Measurements from ENCODE around the gene MICAL3.
"Not testable (repeated sequence)": the region's sequence is repeated elsewhere in the genome, so short reads cannot be mapped to it uniquely, and the experiment has no call there.

Gene MICAL3

DNA sequence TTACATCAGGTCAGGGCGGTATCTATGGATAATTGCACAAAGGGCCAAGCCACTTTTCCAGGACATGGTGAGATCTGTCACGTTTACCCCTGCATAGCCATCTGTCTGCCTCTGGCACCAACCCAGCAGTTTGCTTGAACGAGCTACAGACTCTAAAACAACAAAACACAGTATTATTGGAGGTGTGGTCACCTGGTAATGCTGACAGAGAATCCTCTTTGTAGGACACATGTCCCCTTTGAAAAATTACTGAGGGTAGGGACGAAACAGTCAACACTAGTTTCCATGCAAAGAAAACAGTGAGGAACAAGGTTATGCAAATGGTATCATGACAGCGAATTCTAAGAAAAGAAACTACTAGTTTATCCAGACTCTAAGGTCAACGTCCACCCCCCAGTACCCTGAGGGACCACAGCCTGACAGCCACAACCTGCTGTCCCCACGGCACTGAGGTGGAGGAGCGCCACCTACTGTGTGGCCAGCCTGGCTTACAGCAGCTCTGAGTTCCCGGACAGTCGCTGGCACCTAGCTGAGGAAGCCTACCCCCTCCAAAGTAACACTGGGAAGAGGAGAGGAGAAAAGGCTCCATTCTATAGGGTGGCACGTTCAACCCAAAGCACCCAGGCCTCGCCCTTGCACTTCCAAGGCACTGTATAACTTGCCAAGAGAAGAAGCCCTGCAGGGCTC lies 132.7 kb downstream of the MICAL3 start:
- DNase-seq (ENCODE audit: low read depth in 4 of 4, low spot score in 1 of 4): no peak

DNA sequence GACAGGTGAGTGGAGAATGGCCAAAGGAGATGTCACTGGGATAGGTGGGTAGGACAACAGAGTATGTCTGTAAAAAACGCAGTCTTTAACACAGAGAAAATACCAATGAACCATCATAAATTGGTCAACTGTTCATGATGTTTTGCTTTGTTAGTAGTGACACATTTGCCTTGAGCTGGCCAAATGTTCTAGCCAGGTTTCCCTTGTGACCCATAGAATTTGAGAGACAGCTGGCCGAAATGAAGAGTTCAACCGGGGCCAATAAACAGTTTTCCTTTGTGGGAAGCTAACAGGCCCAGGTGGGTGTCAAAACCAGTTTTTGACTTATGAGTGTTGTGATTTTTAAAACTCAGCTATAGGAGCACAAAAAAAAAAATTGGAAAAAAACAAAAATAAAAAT lies 133.5 kb downstream of the MICAL3 start:
- no peak for DNase-seq (ENCODE audit: low read depth in 4 of 4, low spot score in 1 of 4)

DNA sequence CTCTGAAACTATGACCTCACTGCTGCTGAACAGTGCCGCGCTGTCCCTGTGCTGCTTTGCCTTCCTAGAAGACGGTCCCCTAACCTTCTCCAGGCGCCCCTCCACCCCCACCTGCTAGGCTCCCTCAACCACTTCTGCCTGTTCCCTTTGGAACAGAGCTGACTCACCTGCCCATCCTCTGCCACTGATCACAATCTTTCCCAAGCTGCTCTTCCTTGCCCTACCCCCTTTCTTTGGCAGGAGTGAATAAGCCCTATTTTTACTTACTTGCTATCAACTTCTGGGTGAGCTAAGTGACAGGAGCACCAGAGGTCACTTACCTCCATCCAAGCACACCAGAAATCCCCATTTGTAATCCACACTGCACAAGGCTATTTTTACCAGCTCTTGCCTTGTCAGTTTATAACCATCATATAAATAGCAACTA lies 134.1 kb downstream of the MICAL3 start:
- no peak for DNase-seq (ENCODE audit: low read depth in 4 of 4, low spot score in 1 of 4)

DNA sequence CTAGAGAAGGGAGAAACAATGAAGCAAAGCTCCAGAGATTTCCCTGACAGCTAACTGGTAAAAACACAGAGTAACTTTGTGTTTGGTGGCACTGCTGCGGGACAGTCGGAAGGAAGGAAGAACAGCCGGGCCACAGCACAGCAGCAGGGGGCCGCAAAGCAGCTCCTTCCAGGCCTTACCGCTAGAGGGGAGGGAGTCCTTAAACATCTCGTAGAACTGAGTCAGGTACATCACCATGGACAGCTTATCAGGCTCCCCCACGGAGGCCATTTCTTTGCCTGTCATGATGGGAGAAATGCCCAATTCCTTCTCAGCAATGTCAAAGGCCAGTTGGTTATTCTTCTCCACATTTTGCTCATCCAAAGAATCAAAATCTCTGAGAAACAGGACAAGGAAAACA lies 135.5 kb downstream of the MICAL3 start:
- DNase-seq (ENCODE audit: low read depth in 4 of 4, low spot score in 1 of 4): no peak

DNA sequence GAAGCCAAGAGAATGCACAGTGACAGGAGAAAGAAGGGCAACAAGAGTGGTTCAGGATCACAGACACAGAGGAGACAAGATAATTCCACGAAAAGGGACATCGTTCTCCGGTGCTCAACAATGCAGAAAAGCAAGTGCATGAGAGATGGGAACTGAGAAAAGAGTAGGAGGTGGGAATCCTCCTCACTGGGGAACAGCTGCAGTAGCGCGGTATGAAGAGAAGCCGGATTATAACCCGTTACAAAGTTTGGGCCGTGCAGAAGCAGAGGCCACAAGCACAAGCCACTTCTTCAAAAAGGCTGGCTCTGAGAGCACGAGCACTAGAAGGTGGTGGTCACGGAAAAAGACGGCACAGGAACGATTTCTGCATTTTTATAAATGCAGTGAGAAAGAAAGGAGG lies 135.9 kb downstream of the MICAL3 start:
- DNase-seq (ENCODE audit: low read depth in 4 of 4, low spot score in 1 of 4): no peak

DNA sequence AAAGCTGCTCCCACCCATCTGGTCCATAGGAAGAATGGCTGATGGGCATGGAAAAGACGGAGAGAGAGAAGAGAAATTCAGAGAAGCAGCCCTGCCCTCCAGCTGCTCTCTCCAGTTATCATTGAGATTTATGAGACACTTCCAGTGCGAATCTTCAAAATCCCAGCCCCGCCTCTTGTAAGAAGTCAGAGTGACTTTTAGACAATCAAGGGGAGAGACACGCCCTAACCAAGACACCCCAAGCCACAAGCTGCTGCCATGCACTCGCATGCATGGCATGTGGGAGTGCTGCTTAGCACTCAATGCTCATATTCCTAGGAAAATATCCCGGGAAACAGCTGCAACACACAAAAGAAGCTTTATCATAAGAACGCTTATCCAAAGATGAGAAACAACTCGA lies 139.5 kb downstream of the MICAL3 start:
- no peak for DNase-seq (ENCODE audit: low read depth in 4 of 4, low spot score in 1 of 4)

DNA sequence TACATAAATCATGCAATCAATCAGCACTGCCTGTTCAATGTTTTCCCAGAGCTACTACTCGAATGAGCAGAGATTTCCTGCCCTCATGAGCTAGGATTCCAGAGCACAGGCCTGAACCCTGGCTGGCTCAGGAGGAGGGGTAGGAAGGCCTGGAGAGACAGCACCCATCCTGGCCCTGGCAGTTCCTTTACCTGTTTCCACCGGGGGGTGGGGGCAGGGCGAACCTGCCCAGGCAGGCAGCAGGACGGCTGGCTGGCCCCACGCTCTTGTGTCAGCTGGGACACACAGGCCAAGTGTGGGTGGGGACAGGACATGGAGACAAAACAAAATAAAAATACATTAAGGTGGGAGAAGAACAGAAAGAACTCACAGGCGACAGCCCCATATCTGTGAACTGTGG lies 140.3 kb downstream of the MICAL3 start:
- DNase-seq (ENCODE audit: low read depth in 4 of 4, low spot score in 1 of 4): no peak

DNA sequence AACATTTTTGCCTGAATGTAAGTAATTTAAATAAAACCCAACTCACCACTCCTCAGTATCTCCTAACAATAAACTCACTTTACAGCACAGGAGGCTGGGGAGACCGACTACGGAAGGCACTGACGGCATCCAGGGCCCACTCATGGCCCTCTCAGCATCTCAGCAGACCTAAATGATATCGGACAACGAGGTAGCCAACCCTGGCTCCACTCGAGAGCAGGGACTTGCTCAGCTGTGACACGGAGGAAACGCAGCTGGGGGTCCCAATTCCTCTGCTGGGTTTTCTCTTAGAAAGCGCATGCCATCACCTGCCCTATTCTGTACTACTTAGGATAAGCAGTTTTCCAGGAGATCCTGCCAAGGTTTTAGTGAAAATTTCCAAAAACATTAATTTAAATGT lies 141.0 kb downstream of the MICAL3 start:
- no peak for DNase-seq (ENCODE audit: low read depth in 4 of 4, low spot score in 1 of 4)

DNA sequence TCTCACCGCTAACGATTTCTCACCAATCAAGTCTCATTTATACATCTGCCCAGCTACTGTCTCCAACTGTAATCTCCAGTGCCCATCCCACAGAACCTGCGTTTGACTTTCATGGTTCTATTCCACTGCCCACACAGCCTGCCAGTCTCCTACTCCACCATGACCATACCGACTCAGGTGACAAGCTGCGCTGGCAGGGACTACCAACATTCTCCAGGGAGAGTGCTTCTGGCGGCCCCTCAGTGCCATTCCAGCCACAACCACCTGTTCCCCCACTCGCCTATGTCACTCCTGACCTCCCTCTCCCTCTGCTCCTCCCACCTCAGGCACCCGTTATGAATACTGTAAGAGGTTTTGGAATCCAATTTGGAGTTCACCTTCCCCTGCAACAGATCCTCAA lies 141.6 kb downstream of the MICAL3 start:
- DNase-seq (ENCODE audit: low read depth in 4 of 4, low spot score in 1 of 4): no peak

DNA sequence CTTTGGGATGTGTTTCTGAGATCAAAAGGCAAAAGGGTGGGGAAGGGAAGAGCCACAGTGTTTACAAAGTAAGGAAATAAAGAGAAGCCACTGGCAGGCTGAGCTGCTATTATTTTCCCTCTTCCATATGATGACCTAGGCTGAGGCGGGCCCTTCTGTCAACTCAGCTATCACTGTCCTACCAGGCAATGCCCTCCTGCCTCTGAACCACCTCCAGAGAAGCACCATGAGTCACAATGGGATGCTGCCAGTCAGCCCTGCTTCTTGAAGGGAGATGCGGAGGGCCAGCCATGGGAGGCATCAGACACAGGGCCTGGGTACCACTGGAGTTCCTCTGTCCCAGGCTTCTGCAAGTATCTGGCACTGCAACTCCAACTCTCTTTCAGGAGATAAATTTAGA lies 142.2 kb downstream of the MICAL3 start:
- no peak for DNase-seq (ENCODE audit: low read depth in 4 of 4, low spot score in 1 of 4)

DNA sequence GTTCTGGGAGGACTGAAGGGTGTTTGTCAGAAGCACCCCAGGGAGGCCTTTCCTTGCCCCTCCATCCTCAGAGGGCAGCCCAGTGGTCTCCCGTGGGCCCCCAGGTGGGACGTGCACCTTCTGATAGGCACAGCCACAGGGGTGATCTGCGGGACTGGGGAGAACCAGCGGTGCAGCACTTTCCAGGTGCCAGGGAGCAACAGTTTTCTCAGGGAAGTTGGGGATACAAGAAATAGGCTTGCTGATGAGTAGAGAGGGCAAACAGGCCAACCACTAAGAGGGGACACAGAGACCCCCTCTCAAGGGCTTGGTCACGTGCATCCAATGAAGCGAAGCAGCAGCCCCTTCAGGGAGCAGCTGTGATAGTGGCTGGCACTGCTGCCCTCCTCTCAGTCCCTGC lies 143.0 kb downstream of the MICAL3 start:
- no peak for DNase-seq (ENCODE audit: low read depth in 4 of 4, low spot score in 1 of 4)

DNA sequence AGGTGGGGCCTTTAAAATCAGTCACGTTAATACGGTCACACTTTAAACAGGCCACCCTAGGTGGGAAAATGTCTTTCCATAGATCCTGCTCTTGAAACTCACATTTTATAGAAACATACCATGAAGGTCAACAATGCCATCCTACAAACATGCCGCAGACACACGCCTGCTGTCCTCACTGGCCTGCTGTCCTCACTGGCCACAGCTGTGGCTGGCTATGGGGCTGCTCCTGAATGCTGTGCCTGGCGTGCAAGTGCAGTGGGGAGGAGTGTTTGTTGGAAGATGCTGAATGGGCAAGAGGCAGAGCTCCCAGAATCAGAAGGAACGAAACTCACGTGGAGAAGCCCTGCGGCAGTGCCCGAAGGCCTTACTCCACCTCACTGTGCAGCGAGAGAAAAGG lies 143.9 kb downstream of the MICAL3 start:
- no peak for DNase-seq (ENCODE audit: low read depth in 4 of 4, low spot score in 1 of 4)

DNA sequence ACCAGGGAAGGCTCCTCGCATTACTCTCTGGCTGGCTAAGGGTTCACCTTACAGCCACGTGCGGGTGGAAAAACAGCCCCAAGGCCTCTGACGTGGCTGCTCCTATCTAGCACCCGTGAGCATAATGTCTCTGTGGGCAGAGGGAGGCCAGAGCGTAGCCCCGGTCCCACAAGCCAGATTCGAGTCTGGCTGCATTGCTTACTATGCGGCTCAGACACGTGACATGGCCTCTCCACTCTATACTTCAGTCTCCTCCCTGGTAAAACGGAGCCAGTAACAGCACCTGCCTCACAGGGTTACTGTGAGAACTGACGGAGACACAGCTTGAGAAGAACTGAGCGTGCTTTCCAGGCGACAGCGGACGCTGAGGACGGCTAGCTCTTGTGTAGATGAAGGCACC lies 144.3 kb downstream of the MICAL3 start:
- DNase-seq (ENCODE audit: low read depth in 4 of 4, low spot score in 1 of 4): no peak

DNA sequence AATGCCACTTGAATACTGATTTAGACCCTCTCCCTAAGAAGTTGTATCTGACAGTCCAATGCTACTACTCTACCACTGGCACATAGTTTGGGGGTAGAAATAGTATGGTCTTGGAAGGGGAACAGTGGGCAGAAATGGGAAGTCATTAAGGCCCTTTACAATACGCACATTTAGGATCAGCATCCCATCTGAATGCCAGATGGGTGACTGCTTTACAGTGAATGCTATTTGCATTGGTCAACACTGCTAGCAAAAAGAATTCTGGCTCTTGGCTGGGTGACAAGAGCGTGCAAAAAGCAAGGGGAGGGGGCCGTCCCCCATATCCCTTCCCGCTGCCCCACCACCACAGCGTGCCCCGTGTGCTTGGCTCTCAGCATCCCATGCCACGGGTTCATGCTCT lies 145.4 kb downstream of the MICAL3 start:
- DNase-seq (ENCODE audit: low read depth in 4 of 4, low spot score in 1 of 4): no peak

DNA sequence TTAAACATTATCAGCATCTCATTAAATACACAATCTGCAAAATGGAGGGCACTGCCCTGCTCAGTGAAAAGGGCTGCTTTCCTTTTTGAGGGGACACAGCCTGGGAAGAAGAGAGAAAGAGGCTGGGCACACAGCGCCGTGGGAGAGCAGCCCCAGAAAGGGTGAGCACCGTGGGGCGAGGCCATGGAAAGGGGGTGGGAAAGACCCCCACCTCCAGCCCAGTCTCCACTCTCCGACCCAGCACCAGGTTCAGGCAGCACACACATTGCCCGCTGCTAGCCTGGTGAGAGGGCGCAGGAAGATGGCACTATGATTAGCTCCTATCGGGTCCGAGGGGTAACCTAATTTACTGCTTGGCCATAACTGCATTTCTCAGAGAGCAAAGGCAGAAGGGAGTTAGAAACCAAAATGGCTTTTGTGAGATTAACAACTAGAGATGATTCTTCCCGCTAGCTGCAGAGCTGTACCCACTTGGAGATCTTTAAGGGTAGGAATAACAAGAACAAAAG lies 146.1 kb downstream of the MICAL3 start:
- DNase-seq (ENCODE audit: low read depth in 4 of 4, low spot score in 1 of 4): no peak

DNA sequence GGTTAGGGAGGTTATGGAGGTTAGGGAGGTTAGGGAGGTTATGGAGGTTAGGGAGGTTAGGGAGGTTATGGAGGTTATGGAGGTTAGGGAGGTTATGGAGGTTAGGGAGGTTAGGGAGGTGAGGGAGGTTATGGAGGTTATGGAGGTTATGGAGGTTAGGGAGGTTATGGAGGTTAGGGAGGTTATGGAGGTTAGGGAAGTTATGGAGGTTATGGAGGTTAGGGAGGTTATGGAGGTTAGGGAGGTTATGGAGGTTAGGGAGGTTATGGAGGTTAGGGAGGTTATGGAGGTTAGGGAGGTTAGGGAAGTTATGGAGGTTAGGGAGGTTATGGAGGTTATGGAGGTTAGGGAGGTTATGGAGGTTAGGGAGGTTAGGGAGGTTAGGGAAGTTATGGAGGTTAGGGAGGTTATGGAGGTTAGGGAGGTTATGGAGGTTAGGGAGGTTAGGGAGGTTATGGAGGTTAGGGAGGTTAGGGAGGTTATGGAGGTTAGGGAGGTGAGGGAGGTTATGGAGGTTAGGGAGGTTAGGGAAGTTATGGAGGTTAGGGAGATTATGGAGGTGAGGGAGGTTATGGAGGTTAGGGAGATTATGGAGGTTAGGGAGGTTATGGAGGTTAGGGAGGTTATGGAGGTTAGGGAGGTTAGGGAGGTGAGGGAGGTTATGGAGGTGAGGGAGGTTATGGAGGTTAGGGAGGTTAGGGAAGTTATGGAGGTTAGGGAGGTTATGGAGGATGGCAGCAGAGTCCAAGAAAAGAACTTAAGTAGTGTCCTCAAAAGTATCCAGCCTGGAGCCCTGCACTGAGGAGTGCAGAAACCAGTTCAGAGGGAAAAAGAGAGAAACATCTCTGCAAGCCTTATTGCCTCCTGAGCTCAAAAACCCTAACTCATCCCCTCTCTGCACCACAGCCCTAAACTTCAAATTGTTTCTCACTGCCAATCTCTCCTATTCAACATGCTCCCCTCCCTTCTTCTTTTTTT lies 147.2 kb downstream of the MICAL3 start:
- DNase-seq (ENCODE audit: low read depth in 4 of 4, low spot score in 1 of 4): not testable (repeated sequence)

DNA sequence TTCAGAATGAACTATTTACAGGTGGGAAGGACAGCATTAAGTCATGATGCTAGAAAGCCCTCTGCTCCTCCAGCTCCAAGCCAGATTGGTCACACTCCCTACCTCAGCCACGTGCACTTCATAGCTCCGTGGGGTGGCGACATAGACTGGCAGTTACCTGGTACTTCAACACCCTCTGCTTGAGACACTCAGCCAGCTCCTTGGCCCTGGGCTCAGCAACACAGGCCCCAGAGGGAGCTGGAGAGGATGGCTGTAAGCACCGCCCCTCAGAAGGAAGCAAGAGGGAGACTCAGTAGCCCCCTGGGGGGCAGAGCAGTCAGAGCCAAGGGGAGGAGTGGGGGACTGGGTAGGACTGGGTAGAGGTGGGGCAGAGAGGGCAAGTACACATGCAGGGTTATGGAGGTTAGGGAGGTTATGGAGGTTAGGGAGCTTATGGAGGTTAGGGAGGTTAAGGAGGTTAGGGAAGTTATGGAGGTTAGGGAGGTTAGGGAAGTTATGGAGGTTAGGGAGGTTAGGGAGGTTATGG lies 148.0 kb downstream of the MICAL3 start:
- no peak for DNase-seq (ENCODE audit: low read depth in 4 of 4, low spot score in 1 of 4)

DNA sequence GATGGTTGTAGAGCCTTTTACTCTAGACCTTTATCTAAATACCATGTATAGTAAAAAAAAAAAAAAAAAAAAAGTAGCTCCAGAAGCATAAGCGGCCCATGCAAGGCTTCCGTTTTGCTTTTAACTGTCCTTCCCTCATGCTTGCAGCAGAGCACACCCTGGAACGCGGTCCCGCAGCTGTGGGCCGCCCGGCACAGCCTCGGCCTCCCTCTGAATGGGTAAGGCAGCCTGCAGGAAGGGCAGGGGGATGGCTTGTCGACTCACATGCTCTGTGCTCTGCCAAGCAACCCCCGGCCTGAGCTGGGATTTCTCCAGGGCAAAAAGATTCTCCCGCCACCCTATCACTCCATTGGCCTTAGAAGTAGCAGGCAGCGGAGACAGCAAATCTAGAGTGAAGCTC lies 148.7 kb downstream of the MICAL3 start:
- DNase-seq (ENCODE audit: low read depth in 4 of 4, low spot score in 1 of 4): no peak

DNA sequence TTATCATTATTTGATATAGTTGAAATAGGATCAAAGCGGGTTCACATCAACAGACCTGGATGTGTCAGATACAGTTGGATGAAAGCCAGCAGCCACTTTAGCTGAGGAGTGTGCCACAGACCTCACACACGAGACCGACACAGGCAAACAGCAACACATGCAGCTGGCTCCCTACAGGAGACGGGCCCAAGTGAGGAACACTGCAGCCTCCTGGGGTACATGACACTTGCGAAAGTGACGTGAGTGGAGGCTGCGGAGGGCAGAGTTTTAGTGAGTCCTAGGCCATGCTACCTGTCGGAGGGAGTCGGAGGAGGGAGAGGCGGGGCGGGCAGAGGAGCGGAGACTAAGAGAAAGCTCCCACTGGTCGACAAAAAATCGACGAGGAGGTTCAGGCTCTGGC lies 149.2 kb downstream of the MICAL3 start:
- no peak for DNase-seq (ENCODE audit: low read depth in 4 of 4, low spot score in 1 of 4)

DNA sequence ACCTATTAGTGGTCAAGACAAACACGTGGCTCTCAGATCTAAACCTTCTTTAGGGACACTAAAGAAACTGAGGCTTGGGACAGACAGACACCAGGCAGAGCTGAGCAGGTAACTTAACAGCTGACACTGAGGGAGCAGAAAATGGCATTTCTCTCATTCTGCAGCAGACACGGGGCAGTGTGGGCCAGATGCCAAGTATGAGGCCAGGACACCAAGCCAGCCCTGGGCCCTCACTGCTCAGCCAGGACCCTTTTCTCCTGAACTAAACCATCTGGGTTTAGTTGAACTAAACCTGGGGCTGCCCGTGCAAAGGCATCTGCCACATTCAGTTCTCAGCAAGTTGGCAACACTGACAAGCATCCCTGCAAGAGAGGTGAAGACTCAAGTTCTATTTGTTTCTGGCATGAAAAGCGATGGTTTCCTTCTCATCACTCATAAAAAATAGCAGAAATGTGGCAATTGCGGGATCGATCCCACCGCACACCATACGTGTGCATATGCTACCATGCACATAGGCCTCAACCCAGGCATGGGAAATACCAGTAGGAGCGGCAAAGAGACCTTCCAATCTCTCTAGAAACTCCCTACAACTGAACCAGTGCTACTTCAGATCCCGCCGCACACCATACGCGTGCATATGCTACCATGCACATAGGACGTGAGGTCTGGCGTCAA lies 150.0 kb downstream of the MICAL3 start:
- DNase-seq (ENCODE audit: low read depth in 4 of 4, low spot score in 1 of 4): no peak

DNA sequence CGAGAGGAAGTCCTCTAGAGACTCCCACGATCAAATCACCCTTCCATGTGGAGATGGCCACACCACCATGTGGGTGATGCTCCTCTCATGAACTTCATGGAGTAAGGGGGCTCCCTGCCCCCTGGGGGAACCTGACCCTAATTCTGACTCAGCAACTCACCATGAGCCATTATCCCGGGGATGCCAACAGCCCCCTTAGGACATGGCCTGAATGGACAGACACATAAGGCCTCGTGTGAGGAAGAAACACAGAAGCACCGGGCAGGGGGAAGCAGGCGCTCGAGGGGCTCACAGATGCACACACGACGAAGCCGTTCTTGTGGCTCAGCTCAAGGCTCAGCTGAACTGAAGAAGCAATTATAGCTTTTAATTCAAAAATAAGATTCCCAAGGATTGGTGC lies 150.6 kb downstream of the MICAL3 start:
- DNase-seq (ENCODE audit: low read depth in 4 of 4, low spot score in 1 of 4): no peak
